Measurements from ENCODE around the gene FECH.

GRCh38 chr18:57589161-57589560 is 2.7 kb upstream of the FECH start:
- TF ChIP-seq POLR2A (IDR thresholded peaks at IDR 0.05) = no peak
- TF ChIP-seq CTCF (IDR thresholded peaks at IDR 0.05) = no peak
